HEK293 (cell line): ENCODE measurements around the gene DCTN3.

Experiments
- CTCF ChIA-PET: fragments of 350-600 bp; formaldehyde crosslinking; extraction: SDS; loops from one replicate; lab custom pipeline; 2021; ENCODE audit warnings: antibody characterized with exemption; lab: Yijun Ruan, JAX
- POLR2A ChIA-PET: fragments of 300-600 bp; formaldehyde crosslinking; extraction: SDS; loops from one replicate; lab custom pipeline; 2020; ENCODE audit warnings: antibody characterized with exemption, inconsistent platforms; lab: Yijun Ruan, JAX
- H3K27ac ChIP-seq: fragments of 200-500 bp; sonication (Bioruptor generic); 2 replicates; pipeline ENCODE4 v1.5.1; 2014; ENCODE audit warnings: low read depth, low read length, control low read depth, inconsistent platforms; ENCODE audit errors: extremely low read depth
- H3K36me3 ChIP-seq, 2 experiments: fragments of 200-500 bp in 1 of 2; sonication (Bioruptor generic) in 1 of 2; 1 replicate in 1 of 2; 2 replicates in 1 of 2; pipeline ENCODE4 v1.5.1; 2014 to 2017; ENCODE audit warnings: inconsistent platforms in 2 of 2, low read length in 2 of 2; ENCODE audit not compliant: control insufficient read depth in 2 of 2, insufficient read depth in 1 of 2
- H3K4me1 ChIP-seq: fragments of 200-500 bp; sonication (Bioruptor generic); 2 replicates; pipeline ENCODE4 v1.5.1; 2014; ENCODE audit warnings: mild to moderate bottlenecking, low read length, inconsistent platforms; ENCODE audit not compliant: control insufficient read depth, insufficient read depth
- H3K4me3 ChIP-seq: 2 replicates; pipeline ENCODE4 v1.5.1; 2011; ENCODE audit warnings: low read depth, mild to moderate bottlenecking, control low read depth, low read length, moderate library complexity
- H3K9me3 ChIP-seq: fragments of 200-500 bp; sonication (Bioruptor generic); 2 replicates; pipeline ENCODE4 v1.5.1; 2014; ENCODE audit warnings: low read depth, low read length, inconsistent platforms; ENCODE audit not compliant: control insufficient read depth, insufficient read depth
- BCL11B ChIP-seq: fragments of 450-650 bp; formaldehyde crosslinking; IDR thresholded peaks from 2 replicates; pipeline ENCODE4 v1.5.1; 2016; ENCODE audit warnings: low read depth, missing biosample characterization, missing genetic modification characterization
- EGR2 ChIP-seq: fragments of 450-650 bp; formaldehyde crosslinking; IDR thresholded peaks from 2 replicates; pipeline ENCODE4 v1.5.1; 2016; ENCODE audit warnings: low read depth, missing biosample characterization, missing genetic modification characterization
- KLF1 ChIP-seq: fragments of 450-650 bp; formaldehyde crosslinking; IDR thresholded peaks from 2 replicates; pipeline ENCODE4 v1.5.1; 2016; ENCODE audit warnings: missing biosample characterization, missing genetic modification characterization
- RBAK ChIP-seq: fragments of 450-650 bp; formaldehyde crosslinking; IDR thresholded peaks from 2 replicates; pipeline ENCODE4 v1.5.1; 2016; ENCODE audit warnings: missing biosample characterization, missing genetic modification characterization
- REST ChIP-seq: fragments of 450-650 bp; formaldehyde crosslinking; IDR thresholded peaks from 2 replicates; pipeline ENCODE4 v1.5.1; 2016; ENCODE audit warnings: missing biosample characterization, missing genetic modification characterization
- WT1 ChIP-seq: fragments of 450-650 bp; formaldehyde crosslinking; IDR thresholded peaks from 2 replicates; pipeline ENCODE4 v1.5.1; 2016; ENCODE audit warnings: missing biosample characterization, missing genetic modification characterization
- YY2 ChIP-seq: fragments of 450-650 bp; formaldehyde crosslinking; IDR thresholded peaks from 2 replicates; pipeline ENCODE4 v1.5.1; 2016; ENCODE audit warnings: missing biosample characterization, missing genetic modification characterization
- ZBTB44 ChIP-seq: fragments of 450-650 bp; IDR thresholded peaks from 2 replicates; pipeline ENCODE4 v1.5.1; 2018; ENCODE audit warnings: missing biosample characterization, mild to moderate bottlenecking, missing genetic modification characterization
- ZFHX2 ChIP-seq: fragments of 450-650 bp; formaldehyde crosslinking; conservative IDR thresholded peaks from 2 replicates; pipeline ENCODE4 v1.5.1; 2016; ENCODE audit warnings: missing biosample characterization, missing genetic modification characterization
- ZNF132 ChIP-seq: fragments of 450-650 bp; formaldehyde crosslinking; IDR thresholded peaks from 2 replicates; pipeline ENCODE4 v1.5.1; 2017; ENCODE audit warnings: missing biosample characterization, missing genetic modification characterization, borderline replicate concordance
- ZNF239 ChIP-seq: fragments of 450-650 bp; formaldehyde crosslinking; IDR thresholded peaks from 2 replicates; pipeline ENCODE4 v1.5.1; 2016; ENCODE audit warnings: missing biosample characterization, missing genetic modification characterization
- ZNF37A ChIP-seq: fragments of 450-650 bp; IDR thresholded peaks from 2 replicates; pipeline ENCODE4 v1.5.1; 2018; ENCODE audit warnings: missing biosample characterization, missing genetic modification characterization
- ZNF585B ChIP-seq: fragments of 450-650 bp; formaldehyde crosslinking; IDR thresholded peaks from 2 replicates; pipeline ENCODE4 v1.5.1; 2016; ENCODE audit warnings: missing biosample characterization, missing genetic modification characterization
- ZNF654 ChIP-seq: fragments of 450-650 bp; formaldehyde crosslinking; IDR thresholded peaks from 2 replicates; pipeline ENCODE4 v1.5.1; 2016; ENCODE audit warnings: low read depth, missing biosample characterization, missing genetic modification characterization
- ZNF707 ChIP-seq: fragments of 450-650 bp; formaldehyde crosslinking; IDR thresholded peaks from 2 replicates; pipeline ENCODE4 v1.5.1; 2016; ENCODE audit warnings: missing biosample characterization, missing genetic modification characterization
- TF ChIP-seq, protein P1 (sequence below): fragments of 450-650 bp; formaldehyde crosslinking; optimal IDR thresholded peaks from 2 replicates; pipeline ENCODE3; 2016; ENCODE audit warnings: missing biosample characterization, mild to moderate bottlenecking, missing genetic modification characterization
- TF ChIP-seq, protein P2 (sequence below): fragments of 450-650 bp; formaldehyde crosslinking; IDR thresholded peaks from 2 replicates; pipeline ENCODE4 v1.5.1; 2016; ENCODE audit warnings: missing biosample characterization, missing genetic modification characterization, borderline replicate concordance

The DCTN3 gene

DNA sequence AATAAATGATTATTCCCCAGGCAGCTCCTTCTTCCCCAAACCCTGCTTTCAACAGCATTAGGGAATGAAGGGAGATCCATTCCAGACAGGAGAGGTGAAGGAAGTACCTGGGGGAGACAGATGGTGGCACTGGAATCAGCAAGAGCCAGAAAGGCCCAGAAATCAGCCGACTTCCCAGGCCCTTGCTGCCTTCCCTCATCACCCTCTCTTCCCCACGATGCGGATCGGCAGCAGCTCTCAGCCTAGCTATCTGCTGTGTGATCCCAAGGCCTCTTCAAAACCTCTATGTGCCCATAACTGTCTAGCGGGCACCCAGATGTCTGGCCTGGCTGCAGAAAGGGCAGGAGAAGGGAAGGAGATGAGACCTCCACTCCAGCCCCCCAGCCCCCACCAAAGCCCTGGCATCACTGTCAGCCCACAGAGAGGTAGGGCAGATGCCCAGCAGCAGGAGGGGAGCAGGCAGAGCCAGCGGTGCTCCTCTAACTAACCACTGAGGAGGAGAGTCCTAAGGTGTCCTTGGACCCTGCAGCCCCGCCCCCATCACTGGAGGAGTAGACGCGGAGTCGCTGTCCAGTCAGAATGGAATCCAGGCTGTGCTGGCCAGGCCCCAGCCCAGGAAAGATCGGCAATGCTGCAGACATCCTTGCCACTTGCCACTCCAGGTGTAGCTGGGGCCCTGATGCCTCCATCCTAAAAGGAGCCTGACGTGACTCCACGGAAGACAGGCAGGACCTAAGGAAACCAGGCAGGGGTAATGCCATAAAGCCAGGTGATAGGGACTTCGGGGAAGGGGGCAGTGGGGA, 43.5 kb downstream of the DCTN3 start:
- H3K4me1 ChIP-seq = no peaks in the 10 kb centered on the region
- H3K9me3 ChIP-seq = no peaks in the 10 kb centered on the region
- H3K4me3 ChIP-seq = no peak overlapping the region
- ChIA-PET CTCF (interaction anchor here (1.2 to 4.3 kb wide), 5 partner anchors 10 to 173 kb away, joined by 3 to 18 read pairs (median 8); no protein-coding TSS in a partner anchor), POLR2A (no interaction called here)
- no peak overlapping the region for H3K27ac ChIP-seq
- no peaks in the 10 kb centered on the region for H3K36me3 ChIP-seq
- TF ChIP-seq REST (tag by site-specific recombination) (peak; percentile 65), KLF1 (tag by site-specific recombination) (no peak)

DNA sequence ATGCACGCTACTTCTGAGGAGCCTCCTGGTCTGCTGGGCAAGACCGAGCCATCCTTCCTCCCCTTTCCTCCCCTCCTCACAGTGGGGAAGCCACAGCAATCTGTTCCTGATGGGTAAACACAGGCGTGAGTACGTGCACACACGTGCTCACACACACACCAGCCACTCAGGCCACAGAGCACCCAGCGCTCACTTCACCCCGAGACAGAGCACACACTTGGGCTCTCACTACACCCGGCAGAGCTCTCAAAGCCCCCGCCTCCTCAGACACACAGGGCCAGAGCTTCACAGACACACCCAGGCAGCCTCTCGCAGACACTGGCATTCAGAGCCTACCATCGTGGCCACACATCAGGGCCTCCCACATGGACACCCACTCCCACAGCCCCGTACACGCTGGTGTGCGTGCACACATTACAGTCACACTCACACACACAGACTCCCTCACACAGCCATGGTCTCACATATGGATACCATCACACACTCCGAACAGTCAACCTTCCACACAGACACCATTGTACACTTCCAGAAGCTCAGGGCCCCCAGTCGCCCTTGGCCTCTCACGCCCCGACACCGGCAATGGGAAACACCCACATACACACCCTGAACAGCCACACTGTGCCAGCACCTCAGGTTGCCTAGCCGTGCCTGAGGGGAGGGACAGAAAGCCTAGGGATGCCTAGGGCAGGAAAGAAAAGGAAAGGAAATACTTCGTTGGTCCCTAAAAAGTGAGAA, 44.3 kb downstream of the DCTN3 start:
- CTCF ChIA-PET = interaction anchor here (0.5 to 2.0 kb wide), 7 partner anchors 9 to 172 kb away, joined by 3 to 10 read pairs (median 4); no protein-coding TSS in a partner anchor
- TF ChIP-seq ZNF585B (tag by site-specific recombination) (no peak), YY2 (tag by site-specific recombination) (no peak), ZNF239 (tag by site-specific recombination) (no peak), ZNF132 (tag by site-specific recombination) (no peak), ZNF707 (tag by site-specific recombination) (no peak), ZNF654 (tag by site-specific recombination) (no peak), EGR2 (tag by site-specific recombination) (peak; percentile 80), BCL11B (tag by site-specific recombination) (no peak), RBAK (tag by site-specific recombination) (no peak), WT1 (tag by site-specific recombination) (no peak), ZBTB44 (tag by site-specific recombination) (no peak), ZNF37A (tag by site-specific recombination) (no peak), ZFHX2 (tag by site-specific recombination) (peak; percentile 82)
- TF ChIP-seq, protein P1, sequence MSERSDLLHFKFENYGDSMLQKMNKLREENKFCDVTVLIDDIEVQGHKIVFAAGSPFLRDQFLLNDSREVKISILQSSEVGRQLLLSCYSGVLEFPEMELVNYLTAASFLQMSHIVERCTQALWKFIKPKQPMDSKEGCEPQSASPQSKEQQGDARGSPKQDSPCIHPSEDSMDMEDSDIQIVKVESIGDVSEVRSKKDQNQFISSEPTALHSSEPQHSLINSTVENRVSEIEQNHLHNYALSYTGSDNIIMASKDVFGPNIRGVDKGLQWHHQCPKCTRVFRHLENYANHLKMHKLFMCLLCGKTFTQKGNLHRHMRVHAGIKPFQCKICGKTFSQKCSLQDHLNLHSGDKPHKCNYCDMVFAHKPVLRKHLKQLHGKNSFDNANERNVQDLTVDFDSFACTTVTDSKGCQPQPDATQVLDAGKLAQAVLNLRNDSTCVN (tag by site-specific recombination) = no peak
- TF ChIP-seq, protein P2, sequence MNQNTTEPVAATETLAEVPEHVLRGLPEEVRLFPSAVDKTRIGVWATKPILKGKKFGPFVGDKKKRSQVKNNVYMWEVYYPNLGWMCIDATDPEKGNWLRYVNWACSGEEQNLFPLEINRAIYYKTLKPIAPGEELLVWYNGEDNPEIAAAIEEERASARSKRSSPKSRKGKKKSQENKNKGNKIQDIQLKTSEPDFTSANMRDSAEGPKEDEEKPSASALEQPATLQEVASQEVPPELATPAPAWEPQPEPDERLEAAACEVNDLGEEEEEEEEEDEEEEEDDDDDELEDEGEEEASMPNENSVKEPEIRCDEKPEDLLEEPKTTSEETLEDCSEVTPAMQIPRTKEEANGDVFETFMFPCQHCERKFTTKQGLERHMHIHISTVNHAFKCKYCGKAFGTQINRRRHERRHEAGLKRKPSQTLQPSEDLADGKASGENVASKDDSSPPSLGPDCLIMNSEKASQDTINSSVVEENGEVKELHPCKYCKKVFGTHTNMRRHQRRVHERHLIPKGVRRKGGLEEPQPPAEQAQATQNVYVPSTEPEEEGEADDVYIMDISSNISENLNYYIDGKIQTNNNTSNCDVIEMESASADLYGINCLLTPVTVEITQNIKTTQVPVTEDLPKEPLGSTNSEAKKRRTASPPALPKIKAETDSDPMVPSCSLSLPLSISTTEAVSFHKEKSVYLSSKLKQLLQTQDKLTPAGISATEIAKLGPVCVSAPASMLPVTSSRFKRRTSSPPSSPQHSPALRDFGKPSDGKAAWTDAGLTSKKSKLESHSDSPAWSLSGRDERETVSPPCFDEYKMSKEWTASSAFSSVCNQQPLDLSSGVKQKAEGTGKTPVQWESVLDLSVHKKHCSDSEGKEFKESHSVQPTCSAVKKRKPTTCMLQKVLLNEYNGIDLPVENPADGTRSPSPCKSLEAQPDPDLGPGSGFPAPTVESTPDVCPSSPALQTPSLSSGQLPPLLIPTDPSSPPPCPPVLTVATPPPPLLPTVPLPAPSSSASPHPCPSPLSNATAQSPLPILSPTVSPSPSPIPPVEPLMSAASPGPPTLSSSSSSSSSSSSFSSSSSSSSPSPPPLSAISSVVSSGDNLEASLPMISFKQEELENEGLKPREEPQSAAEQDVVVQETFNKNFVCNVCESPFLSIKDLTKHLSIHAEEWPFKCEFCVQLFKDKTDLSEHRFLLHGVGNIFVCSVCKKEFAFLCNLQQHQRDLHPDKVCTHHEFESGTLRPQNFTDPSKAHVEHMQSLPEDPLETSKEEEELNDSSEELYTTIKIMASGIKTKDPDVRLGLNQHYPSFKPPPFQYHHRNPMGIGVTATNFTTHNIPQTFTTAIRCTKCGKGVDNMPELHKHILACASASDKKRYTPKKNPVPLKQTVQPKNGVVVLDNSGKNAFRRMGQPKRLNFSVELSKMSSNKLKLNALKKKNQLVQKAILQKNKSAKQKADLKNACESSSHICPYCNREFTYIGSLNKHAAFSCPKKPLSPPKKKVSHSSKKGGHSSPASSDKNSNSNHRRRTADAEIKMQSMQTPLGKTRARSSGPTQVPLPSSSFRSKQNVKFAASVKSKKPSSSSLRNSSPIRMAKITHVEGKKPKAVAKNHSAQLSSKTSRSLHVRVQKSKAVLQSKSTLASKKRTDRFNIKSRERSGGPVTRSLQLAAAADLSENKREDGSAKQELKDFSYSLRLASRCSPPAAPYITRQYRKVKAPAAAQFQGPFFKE = no peak
- TF ChIP-seq, all 188 proteins: peak for 2
- Histone ChIP-seq H3K9me3 (no peaks in the 10 kb centered on the region), H3K27ac (no peak overlapping the region), H3K4me1 (no peaks in the 10 kb centered on the region), H3K4me3 (no peak overlapping the region), H3K36me3 (no peaks in the 10 kb centered on the region)
- POLR2A ChIA-PET = no interaction called here
